H9 (cell line): ENCODE measurements around the gene YY1. TPM values are rescaled to one million over a fixed set of nuclear protein-coding genes. Genes with fewer than 3 reads are reported as not detected.

Experiments
- DNase-seq: peaks from one replicate; pipeline ENCODE4 v3.0.0-alpha.2; 2017
- H2AFZ ChIP-seq: one replicate; pipeline ENCODE4 v1.6.1; 2013; ENCODE audit warnings: mild to moderate bottlenecking, low read length, control low read depth, moderate library complexity
- H2AK5ac ChIP-seq: 2 replicates; pipeline ENCODE4 v1.6.1; 2013; ENCODE audit warnings: low read length, control low read depth, mixed read lengths; ENCODE audit not compliant: insufficient read length
- H2BK120ac ChIP-seq: one replicate; pipeline ENCODE4 v1.6.1; 2013; ENCODE audit warnings: low read depth, mild to moderate bottlenecking, low read length, control low read depth, inconsistent platforms; ENCODE audit not compliant: poor library complexity, severe bottlenecking
- H2BK12ac ChIP-seq: 2 replicates; pipeline ENCODE4 v1.6.1; 2013; ENCODE audit warnings: low read length, control low read depth, mixed read lengths, low read depth; ENCODE audit not compliant: insufficient read length
- H2BK15ac ChIP-seq: 2 replicates; pipeline ENCODE4 v1.6.1; 2013; ENCODE audit warnings: low read depth, low read length, control low read depth
- H2BK20ac ChIP-seq: one replicate; pipeline ENCODE4 v1.6.1; 2013; ENCODE audit warnings: low read depth, mild to moderate bottlenecking, low read length, control low read depth, inconsistent platforms; ENCODE audit not compliant: poor library complexity, severe bottlenecking
- H2BK5ac ChIP-seq: 2 replicates; pipeline ENCODE4 v1.6.1; 2013; ENCODE audit warnings: low read length, control low read depth, mixed read lengths; ENCODE audit not compliant: insufficient read length
- H3K14ac ChIP-seq: 2 replicates; pipeline ENCODE4 v1.6.1; 2013; ENCODE audit warnings: low read length, control low read depth; ENCODE audit not compliant: insufficient read depth
- H3K18ac ChIP-seq: 2 replicates; pipeline ENCODE4 v1.6.1; 2013; ENCODE audit warnings: low read depth, mild to moderate bottlenecking, mixed read lengths, low read length, control low read depth; ENCODE audit not compliant: insufficient read length
- H3K23ac ChIP-seq: 2 replicates; pipeline ENCODE4 v1.6.1; 2013; ENCODE audit warnings: low read length, control low read depth, mixed read lengths, low read depth; ENCODE audit not compliant: insufficient read length
- H3K23me2 ChIP-seq: 2 replicates; pipeline ENCODE4 v1.6.1; 2013; ENCODE audit warnings: low read depth, mild to moderate bottlenecking, mixed read lengths, low read length, control low read depth; ENCODE audit not compliant: insufficient read length, poor library complexity, severe bottlenecking
- H3K27ac ChIP-seq: 2 replicates; pipeline ENCODE4 v1.5.1; 2013; ENCODE audit warnings: low read length, control low read depth, mixed read lengths, low read depth; ENCODE audit not compliant: insufficient read length
- H3K27me3 ChIP-seq: 2 replicates; pipeline ENCODE4 v1.6.1; 2013; ENCODE audit warnings: low read length, control low read depth, inconsistent platforms; ENCODE audit not compliant: insufficient read depth
- H3K4ac ChIP-seq: 2 replicates; pipeline ENCODE4 v1.6.1; 2013; ENCODE audit warnings: low read depth, mild to moderate bottlenecking, control low read depth, inconsistent platforms, low read length, moderate library complexity
- H3K4me1 ChIP-seq: 2 replicates; pipeline ENCODE4 v1.6.1; 2013; ENCODE audit warnings: low read length, control low read depth, inconsistent platforms; ENCODE audit not compliant: insufficient read depth
- H3K4me2 ChIP-seq: 2 replicates; pipeline ENCODE4 v1.6.1; 2013; ENCODE audit warnings: low read length, control low read depth, mixed read lengths; ENCODE audit not compliant: insufficient read length, insufficient read depth
- H3K56ac ChIP-seq: 2 replicates; pipeline ENCODE4 v1.6.1; 2013; ENCODE audit warnings: low read depth, mild to moderate bottlenecking, mixed read lengths, low read length, control low read depth; ENCODE audit not compliant: insufficient read length
- H3K79me1 ChIP-seq: 2 replicates; pipeline ENCODE4 v1.6.1; 2013; ENCODE audit warnings: low read depth, mild to moderate bottlenecking, moderate library complexity, low read length, control low read depth, inconsistent platforms; ENCODE audit not compliant: insufficient read depth, poor library complexity, severe bottlenecking
- H3K79me2 ChIP-seq: 2 replicates; pipeline ENCODE4 v1.6.1; 2013; ENCODE audit warnings: low read length, control low read depth, inconsistent platforms; ENCODE audit not compliant: insufficient read depth
- H3K9ac ChIP-seq: 2 replicates; pipeline ENCODE4 v1.6.1; 2013; ENCODE audit warnings: low read length, control low read depth, mixed read lengths; ENCODE audit not compliant: insufficient read length; ENCODE audit errors: extremely low read depth
- H3K9me3 ChIP-seq: one replicate; pipeline ENCODE4 v1.6.1; 2013; ENCODE audit warnings: low read depth, low read length, inconsistent platforms; ENCODE audit not compliant: control insufficient read depth
- H3T11ph ChIP-seq: one replicate; pipeline ENCODE4 v1.6.1; 2013; ENCODE audit warnings: mild to moderate bottlenecking, low read length, control low read depth, inconsistent platforms
- H4K20me1 ChIP-seq: one replicate; pipeline ENCODE4 v1.6.1; 2013; ENCODE audit not compliant: control insufficient read depth, insufficient read length, insufficient read depth
- H4K5ac ChIP-seq: 2 replicates; pipeline ENCODE4 v1.6.1; 2013; ENCODE audit warnings: low read depth, mild to moderate bottlenecking, mixed read lengths, low read length, control low read depth; ENCODE audit not compliant: insufficient read length
- H4K8ac ChIP-seq: replicated peaks from 2 replicates; pipeline ENCODE4 v1.6.1; 2013; ENCODE audit warnings: low read length, control low read depth, mixed read lengths, low read depth; ENCODE audit not compliant: insufficient read length
- H4K91ac ChIP-seq: 2 replicates; pipeline ENCODE4 v1.6.1; 2013; ENCODE audit warnings: low read depth, mild to moderate bottlenecking, moderate library complexity, mixed read lengths, low read length, control low read depth; ENCODE audit not compliant: insufficient read length
- H3K27ac Mint-ChIP-seq, 3 experiments: 2 replicates in 2 of 3; 3 replicates in 1 of 3; pipeline ENCODE4 v1.8.0; 2020 to 2021; ENCODE audit warnings: mixed read lengths in 3 of 3, mild to moderate bottlenecking in 1 of 3, moderate library complexity in 1 of 3
- H3K27me3 Mint-ChIP-seq: 2 replicates; pipeline ENCODE4 v1.8.0; 2021; ENCODE audit warnings: low read depth, mild to moderate bottlenecking, moderate library complexity, mixed read lengths
- H3K36me3 Mint-ChIP-seq, 3 experiments: 2 replicates in 2 of 3; 3 replicates in 1 of 3; pipeline ENCODE4 v1.8.0; 2020 to 2021; ENCODE audit warnings: low read depth in 3 of 3, mixed read lengths in 3 of 3; ENCODE audit not compliant: insufficient read depth in 1 of 3
- H3K4me1 Mint-ChIP-seq, 2 experiments: 2 replicates each; pipeline ENCODE4 v1.8.0; 2020; ENCODE audit warnings: mixed read lengths in 2 of 2
- H3K4me3 Mint-ChIP-seq, 2 experiments: 2 replicates in 1 of 2; 3 replicates in 1 of 2; pipeline ENCODE4 v1.8.0; 2020 to 2021; ENCODE audit warnings: mild to moderate bottlenecking in 2 of 2, mixed read lengths in 2 of 2, moderate library complexity in 1 of 2
- H3K9me3 Mint-ChIP-seq, 2 experiments: 2 replicates in 1 of 2; 3 replicates in 1 of 2; pipeline ENCODE4 v1.8.0; 2020; ENCODE audit warnings: mild to moderate bottlenecking in 2 of 2, mixed read lengths in 2 of 2, moderate library complexity in 1 of 2
- WGBS: extraction: QIAGEN DNeasy Blood & Tissue Kit; methylation state at CpG from one replicate; pipeline ENCODE4 v1.1.7; 2013; ENCODE audit warnings: missing lambda C conversion rate, low lambda C conversion rate, mixed read lengths; ENCODE audit not compliant: insufficient read length; ENCODE audit errors: extremely low coverage; 5-methylcytosine and 5-hydroxymethylcytosine counted together
- total RNA-seq: library from RNA; stranded (reverse); gene quantifications from 2 replicates; pipeline ENCODE4 v1.2.1, GENCODE V29; 2021
- TF ChIP-seq, protein P1 (sequence below): fragments of 200-600 bp; sonication (generic); conservative IDR thresholded peaks from 3 replicates; pipeline ENCODE4 v1.8.0; 2021; ENCODE audit warnings: antibody characterized with exemption, mild to moderate bottlenecking

Gene YY1
- total RNA-seq, 1 experiment from 2014 or later = 103 TPM

GRCh38 chr14:100304825-100305323 is 65.9 kb downstream of the YY1 start:
- peak overlapping the region; percentile 8 for H3K9ac ChIP-seq
- no CpG with 5 or more reads among the region's 23 CpGs for WGBS
- no peaks in the 10 kb centered on the region; a peak in 1 of 5 replicates for H3K9me3 Mint-ChIP-seq

More at GRCh38 chr14:100304825-100305323, 65.9 kb downstream of the YY1 start:
- H3K9me3 ChIP-seq = no peaks in the 10 kb centered on the region
- H3K23ac ChIP-seq = no peak overlapping the region
- H2BK120ac ChIP-seq = no peak overlapping the region
- peaks cover 3% of the 10 kb centered on the region for H3K79me1 ChIP-seq
- no peak overlapping the region for H4K8ac ChIP-seq
- no peak overlapping the region for H2AFZ ChIP-seq
- Mint-ChIP-seq H3K27me3 (peaks cover 1% of the 10 kb centered on the region), H3K27ac (peak overlapping the region; percentile 83 to 94 (median 93)), H3K4me3 (peak overlapping the region; percentile 86 to 92), H3K36me3 (peaks cover 9 to 17% (median 16%) of the 10 kb centered on the region in 3 experiments), H3K4me1 (peaks cover 36 to 43% of the 10 kb centered on the region in 2 experiments)
- peaks cover 4% of the 10 kb centered on the region for H4K20me1 ChIP-seq
- no peak overlapping the region for H3T11ph ChIP-seq
- H3K27me3 ChIP-seq = no peaks in the 10 kb centered on the region
- no peak overlapping the region for H3K18ac ChIP-seq
- peaks cover 16% of the 10 kb centered on the region for H3K23me2 ChIP-seq
- H3K4ac ChIP-seq = no peak overlapping the region
- no peak overlapping the region for H3K14ac ChIP-seq
- H2BK15ac ChIP-seq = no peak overlapping the region
- TF ChIP-seq, protein P1, sequence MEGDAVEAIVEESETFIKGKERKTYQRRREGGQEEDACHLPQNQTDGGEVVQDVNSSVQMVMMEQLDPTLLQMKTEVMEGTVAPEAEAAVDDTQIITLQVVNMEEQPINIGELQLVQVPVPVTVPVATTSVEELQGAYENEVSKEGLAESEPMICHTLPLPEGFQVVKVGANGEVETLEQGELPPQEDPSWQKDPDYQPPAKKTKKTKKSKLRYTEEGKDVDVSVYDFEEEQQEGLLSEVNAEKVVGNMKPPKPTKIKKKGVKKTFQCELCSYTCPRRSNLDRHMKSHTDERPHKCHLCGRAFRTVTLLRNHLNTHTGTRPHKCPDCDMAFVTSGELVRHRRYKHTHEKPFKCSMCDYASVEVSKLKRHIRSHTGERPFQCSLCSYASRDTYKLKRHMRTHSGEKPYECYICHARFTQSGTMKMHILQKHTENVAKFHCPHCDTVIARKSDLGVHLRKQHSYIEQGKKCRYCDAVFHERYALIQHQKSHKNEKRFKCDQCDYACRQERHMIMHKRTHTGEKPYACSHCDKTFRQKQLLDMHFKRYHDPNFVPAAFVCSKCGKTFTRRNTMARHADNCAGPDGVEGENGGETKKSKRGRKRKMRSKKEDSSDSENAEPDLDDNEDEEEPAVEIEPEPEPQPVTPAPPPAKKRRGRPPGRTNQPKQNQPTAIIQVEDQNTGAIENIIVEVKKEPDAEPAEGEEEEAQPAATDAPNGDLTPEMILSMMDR = no peak
- H2AK5ac ChIP-seq = no peak overlapping the region
- no peaks in the 10 kb centered on the region; the same call in 1 of the 2 replicates for H3K4me1 ChIP-seq
- peak; percentile 83 for DNase-seq
- no peak overlapping the region for H3K56ac ChIP-seq
- H3K79me2 ChIP-seq = peaks cover 8% of the 10 kb centered on the region; the same call in 1 of the 2 replicates
- no peak overlapping the region for H2BK20ac ChIP-seq
- H2BK12ac ChIP-seq = no peak overlapping the region
- no peak overlapping the region for H4K5ac ChIP-seq
- peak overlapping the region; percentile 75 for H3K4me2 ChIP-seq
- H3K27ac ChIP-seq = no peak overlapping the region
- no peak overlapping the region for H4K91ac ChIP-seq
- no peak overlapping the region for H2BK5ac ChIP-seq
